Astrocyte of the cerebellum (primary cell): ENCODE data around the gene PLEKHH3.

Source experiments
- DNase-seq: peaks from one replicate; pipeline ENCODE4 v3.0.0-alpha.2; 2011; ENCODE audit warnings: low read depth
- H3K4me3 ChIP-seq: 2 replicates; pipeline ENCODE4 v1.5.1; 2011; ENCODE audit warnings: mild to moderate bottlenecking, low read depth, low read length, moderate library complexity
- CTCF ChIP-seq: IDR thresholded peaks from 2 replicates; pipeline ENCODE4 v1.5.1; 2012; ENCODE audit warnings: low read length, low read depth, moderate library complexity, mild to moderate bottlenecking; ENCODE audit errors: missing control alignments
- in situ Hi-C: cut with HindIII; loops from 2 replicates; pipeline ENCODE4 v1.10.0; 2017; ENCODE audit warnings: low sequenced_read_pairs

Gene PLEKHH3

GRCh38 chr17:42682722-42683403 is 6.1 kb upstream of the PLEKHH3 start:
- no peak for DNase-seq
- in situ Hi-C loops: no loop called here

GRCh38 chr17:42681976-42682721 is 5.4 kb upstream of the PLEKHH3 start, which contains the start of gene CNTNAP1:
CNTNAP1 (plus strand) TSS chr17:42682531; CDS start chr17:42682830, 299 bp downstream.
- no peak for DNase-seq
- H3K4me3 ChIP-seq: peak within 1 kb of the TSS; percentile 52
- no peak for TF ChIP-seq CTCF
- in situ Hi-C loops: no loop called here

More at GRCh38 chr17:42682722-42683403, 6.1 kb upstream of the PLEKHH3 start:
- no peak for TF ChIP-seq CTCF
- peak overlapping the region; percentile 52 for H3K4me3 ChIP-seq

- no peak overlapping the region for H3K4me3 ChIP-seq
- no peak for TF ChIP-seq CTCF
- in situ Hi-C loops: no loop called here
- DNase-seq: no peak
Observed at GRCh38 chr17:42680331-42680808, 3.6 kb upstream of the PLEKHH3 start.

- in situ Hi-C loops: no loop called here
- DNase-seq: no peak
- TF ChIP-seq CTCF: peak; percentile 79
- peak overlapping the region; percentile 3 for H3K4me3 ChIP-seq
Observed at GRCh38 chr17:42679492-42680330, 2.9 kb upstream of the PLEKHH3 start.

GRCh38 chr17:42678951-42679491 is 2.2 kb upstream of the PLEKHH3 start:
- TF ChIP-seq CTCF: no peak
- DNase-seq: no peak

More at GRCh38 chr17:42678951-42679491, 2.2 kb upstream of the PLEKHH3 start:
- in situ Hi-C loops: no loop called here
- no peak overlapping the region for H3K4me3 ChIP-seq
